ENCODE data around the gene SSBP3.

DNA sequence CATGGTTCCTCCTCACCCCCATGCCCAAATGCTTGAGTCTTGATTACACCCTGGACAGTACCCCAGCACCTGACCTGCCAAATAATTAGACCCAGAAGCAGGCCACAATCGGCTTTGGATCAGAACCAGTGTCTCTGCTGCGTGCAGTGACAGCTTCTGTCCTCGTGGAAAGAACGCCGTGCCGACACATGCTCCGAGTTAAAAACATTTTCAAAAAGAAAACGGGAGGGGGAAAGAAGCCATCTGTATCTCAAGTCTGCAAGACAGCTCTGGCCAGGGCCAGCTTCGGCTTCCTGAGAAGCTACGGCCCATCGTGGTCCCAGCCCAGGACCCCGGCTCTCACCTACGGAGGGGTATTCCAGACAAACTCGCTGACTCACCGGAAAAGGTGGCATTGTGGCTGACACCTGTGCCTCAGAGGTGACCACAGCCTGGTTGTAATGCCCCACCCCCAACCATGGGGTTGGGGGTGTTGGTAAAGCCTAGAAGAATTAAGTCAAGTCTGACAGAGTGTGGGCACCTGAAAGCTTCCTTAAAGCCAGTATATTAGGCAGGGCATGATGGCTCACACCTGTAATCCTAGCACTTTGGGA, 25.8 kb downstream of the SSBP3 start:
- TF ChIP-seq CTCF (IDR thresholded peaks at IDR 0.05) = no peak
- TF ChIP-seq POLR2A (IDR thresholded peaks at IDR 0.05) = no peak

All from thyroid gland (tissue), 4 donors.